K562 (cell line): ENCODE results near the gene SLC48A1. TPM values are rescaled to one million over a fixed set of nuclear protein-coding genes. Genes with fewer than 3 reads are reported as not detected.

Source experiments
- ATF2 ChIP-seq: sonication (generic); formaldehyde crosslinking; IDR thresholded peaks from 2 replicates; pipeline ENCODE4 v1.8.1; 2022; ENCODE audit warnings: missing genetic modification reagents
- BRF1 ChIP-seq: IDR thresholded peaks from 3 replicates; pipeline ENCODE4 v1.6.1; 2011; ENCODE audit warnings: borderline replicate concordance, mild to moderate bottlenecking; ENCODE audit not compliant: insufficient read length; ENCODE audit errors: extremely low read depth
- EP400 ChIP-seq: fragments of 450-650 bp; IDR thresholded peaks from 2 replicates; pipeline ENCODE4 v1.6.1; 2017; ENCODE audit warnings: antibody characterized with exemption, mild to moderate bottlenecking, moderate library complexity
- FOXK2 ChIP-seq, 2 experiments: fragments of 450-650 bp; IDR thresholded peaks in 1 of 2; conservative IDR thresholded peaks in 1 of 2; 2 replicates each; pipeline ENCODE4 v1.6.1; 2016; ENCODE audit warnings: low read depth in 2 of 2, mild to moderate bottlenecking in 1 of 2
- GATAD2B ChIP-seq: fragments of 450-650 bp; IDR thresholded peaks from 2 replicates; pipeline ENCODE4 v1.6.1; 2017; ENCODE audit warnings: mild to moderate bottlenecking, borderline replicate concordance
- JUN ChIP-seq, 2 experiments: sonication (generic) in 1 of 2; formaldehyde crosslinking in 1 of 2; IDR thresholded peaks; 2 replicates each; pipeline versions ENCODE4 v1.6.1 to v1.8.0; 2012 to 2022; ENCODE audit warnings: borderline replicate concordance in 2 of 2, mild to moderate bottlenecking in 2 of 2, improper control_type of control experiment in 1 of 2, low read depth in 1 of 2, low read length in 1 of 2, missing genetic modification reagents in 1 of 2
- MED1 ChIP-seq: sonication (generic); formaldehyde crosslinking; IDR thresholded peaks from 2 replicates; pipeline ENCODE4 v1.8.1; 2023; ENCODE audit warnings: missing genetic modification reagents, borderline replicate concordance
- MEIS2 ChIP-seq: fragments of 450-650 bp; IDR thresholded peaks from 2 replicates; pipeline ENCODE4 v1.6.1; 2014; ENCODE audit warnings: mild to moderate bottlenecking; ENCODE audit not compliant: partially characterized antibody
- MIER1 ChIP-seq: fragments of 450-650 bp; IDR thresholded peaks from 2 replicates; pipeline ENCODE4 v1.6.1; 2016; ENCODE audit warnings: antibody characterized with exemption, mild to moderate bottlenecking, low read depth
- MYC ChIP-seq, 2 experiments: fragments of 250-450 bp in 1 of 2; sonication (Bioruptor Pico) in 1 of 2; IDR thresholded peaks; 2 replicates each; pipeline versions ENCODE4 v1.5.1 to v1.6.1; 2012 to 2021; ENCODE audit warnings: low read depth in 2 of 2, borderline replicate concordance in 1 of 2, improper control_type of control experiment in 1 of 2, low read length in 1 of 2, mild to moderate bottlenecking in 1 of 2, moderate library complexity in 1 of 2
- NFATC3 ChIP-seq: fragments of 450-650 bp; IDR thresholded peaks from 2 replicates; pipeline ENCODE4 v1.6.1; 2017; ENCODE audit warnings: mild to moderate bottlenecking
- POLR3G ChIP-seq: IDR thresholded peaks from 2 replicates; pipeline ENCODE4 v1.6.1; 2011; ENCODE audit not compliant: insufficient read length, insufficient replicate concordance; ENCODE audit errors: extremely low read depth
- PPARD ChIP-seq: fragments of 250-450 bp; sonication (Bioruptor Pico); IDR thresholded peaks from 2 replicates; pipeline ENCODE4 v1.8.0; 2022; ENCODE audit warnings: inconsistent platforms, mild to moderate bottlenecking, moderate library complexity
- PTBP1 ChIP-seq: fragments of 200-400 bp; formaldehyde crosslinking; IDR thresholded peaks from 2 replicates; pipeline ENCODE4 v1.6.1; 2017; ENCODE audit warnings: low read depth, low read length
- RB1 ChIP-seq: fragments of 450-650 bp; IDR thresholded peaks from 2 replicates; pipeline ENCODE4 v1.6.1; 2017; ENCODE audit warnings: low read depth, mild to moderate bottlenecking
- RBM25 ChIP-seq: fragments of 200-400 bp; formaldehyde crosslinking; IDR thresholded peaks from 2 replicates; pipeline ENCODE4 v1.6.1; 2018; ENCODE audit warnings: low read length, low read depth, moderate library complexity; ENCODE audit not compliant: severe bottlenecking
- TAF1 ChIP-seq: IDR thresholded peaks from 2 replicates; pipeline ENCODE4 v1.6.1; 2011; ENCODE audit warnings: mild to moderate bottlenecking, low read length, moderate library complexity; ENCODE audit not compliant: insufficient read depth, control insufficient read depth, severe bottlenecking; ENCODE audit errors: extremely low read depth
- ZBTB8A ChIP-seq: fragments of 450-650 bp; IDR thresholded peaks from 2 replicates; pipeline ENCODE4 v1.6.1; 2018; ENCODE audit warnings: mild to moderate bottlenecking, moderate library complexity; ENCODE audit not compliant: partially characterized antibody
- ZNF347 ChIP-seq: fragments of 450-650 bp; formaldehyde crosslinking; IDR thresholded peaks from 2 replicates; pipeline ENCODE4 v1.4.0; 2020; ENCODE audit warnings: low read depth, mild to moderate bottlenecking, moderate library complexity
- ZNF395 ChIP-seq: fragments of 200-800 bp; sonication (Bioruptor generic); IDR thresholded peaks from 2 replicates; pipeline ENCODE4 v1.6.1; 2017; ENCODE audit warnings: missing genetic modification characterization, missing compliant biosample characterization
- ZNF717 ChIP-seq: fragments of 250-450 bp; sonication (Bioruptor Pico); IDR thresholded peaks from 2 replicates; pipeline ENCODE4 v1.5.0; 2021
- polyA plus RNA-seq, 8 experiments: library from polyadenylated mRNA; depleted of rRNA in 4 of 8; stranded (reverse) in 5 of 8; unstranded in 3 of 8; fragments of >200 nt; fragmentation: Nextera tagmentation in 2 of 8; fragmentation: Illumina TruSeq in 1 of 8; extraction: Ambion mirVana in 2 of 8; extraction: Trizol in 1 of 8; gene quantifications; 2 replicates each; pipeline versions ENCODE4 v1.2.1 to v1.2.3, GENCODE V29; 2011 to 2014; ENCODE audit warnings: inconsistent platforms in 1 of 8, missing spikeins in 1 of 8
- total RNA-seq, 7 experiments: library from RNA; depleted of rRNA in 6 of 7; stranded (reverse); fragments of >200 nt in 6 of 7; fragmentation: Illumina TruSeq in 2 of 7; extraction: Trizol in 2 of 7; gene quantifications; 2 replicates each; pipeline versions ENCODE4 v1.2.1 to v1.2.3, GENCODE V29; 2011 to 2021; ENCODE audit warnings: low replicate concordance in 1 of 7
- TF ChIP-seq, protein P1 (sequence below): fragments of 250-450 bp; sonication (Bioruptor Pico); IDR thresholded peaks from 2 replicates; pipeline ENCODE4 v1.5.0; 2021
- TF ChIP-seq, protein P2 (sequence below): sonication (generic); formaldehyde crosslinking; IDR thresholded peaks from 2 replicates; pipeline ENCODE4 v1.5.0; 2020; ENCODE audit warnings: missing genetic modification reagents

Gene SLC48A1
- total and polyA plus RNA-seq, 9 of the 15 experiments (the other 6 are each of a cell fraction or from before 2014, with no cell fraction given): 10.7 to 37.5 (median 18.7) TPM

DNA sequence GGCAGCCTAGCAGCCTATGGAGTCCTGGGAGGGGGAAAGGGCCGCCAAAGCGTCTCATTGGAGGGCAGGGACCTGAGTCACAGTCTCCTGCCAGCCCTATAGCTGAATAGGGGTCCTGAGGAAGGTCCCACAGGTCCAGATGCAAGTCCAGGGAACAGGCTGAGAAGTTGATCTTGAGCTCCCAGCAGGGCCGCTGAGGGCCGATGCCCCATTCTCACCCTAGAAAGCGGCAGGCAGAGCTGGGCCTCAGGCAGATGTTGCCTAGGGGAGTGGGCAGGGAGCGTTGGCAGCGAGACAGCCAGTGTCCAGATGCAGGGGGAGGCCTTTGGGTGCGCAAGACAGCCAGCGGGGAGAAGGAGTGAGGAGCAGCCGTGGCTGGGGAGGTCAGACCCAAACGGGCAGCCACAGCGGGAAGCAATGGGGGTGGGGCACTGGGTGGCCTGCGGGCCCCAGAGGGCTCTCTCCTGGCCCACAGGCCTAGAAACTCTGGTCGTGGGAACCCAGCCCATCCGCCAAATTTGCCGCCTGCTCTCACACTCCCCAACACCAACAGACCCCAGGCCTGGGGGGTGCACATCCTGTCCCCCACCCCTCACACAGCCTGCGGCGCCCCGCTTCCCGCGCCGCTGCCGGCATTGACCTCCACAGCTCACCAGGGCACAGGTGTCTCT, 45.6 kb downstream of the SLC48A1 start (continued):
- TF ChIP-seq TAF1: no peak
- TF ChIP-seq POLR3G: no peak
- no peak for TF ChIP-seq MYC (IDR thresholded peaks at IDR 0.05; ENCODE audit: low read depth, low read length)
- TF ChIP-seq MYC (CRISPR knock-in tag; IDR thresholded peaks at IDR 0.05; ENCODE audit: borderline replicate concordance, low read depth): 0 out of 2 replicates have a peak, but pooled peaks have one; percentile 11
- TF ChIP-seq EP400: no peak
- TF ChIP-seq RB1: no peak
- no peak for TF ChIP-seq ATF2 (CRISPR knock-in tag)
- TF ChIP-seq GATAD2B: no peak
- no peak for TF ChIP-seq PTBP1
- TF ChIP-seq, protein P1, sequence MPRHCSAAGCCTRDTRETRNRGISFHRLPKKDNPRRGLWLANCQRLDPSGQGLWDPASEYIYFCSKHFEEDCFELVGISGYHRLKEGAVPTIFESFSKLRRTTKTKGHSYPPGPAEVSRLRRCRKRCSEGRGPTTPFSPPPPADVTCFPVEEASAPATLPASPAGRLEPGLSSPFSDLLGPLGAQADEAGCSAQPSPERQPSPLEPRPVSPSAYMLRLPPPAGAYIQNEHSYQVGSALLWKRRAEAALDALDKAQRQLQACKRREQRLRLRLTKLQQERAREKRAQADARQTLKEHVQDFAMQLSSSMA: no peak
- TF ChIP-seq MED1 (CRISPR knock-in tag): no peak
- no peak for TF ChIP-seq ZNF395 (CRISPR knock-in tag)
- no peak for TF ChIP-seq ZNF717 (CRISPR knock-in tag)
- no peak for TF ChIP-seq MEIS2
- no peak for TF ChIP-seq PPARD (CRISPR knock-in tag)
- no peak for TF ChIP-seq RBM25
- no peak for TF ChIP-seq MIER1
- TF ChIP-seq JUN (IDR thresholded peaks at IDR 0.05; ENCODE audit: borderline replicate concordance, low read depth, low read length): no peak
- TF ChIP-seq JUN (CRISPR knock-in tag; IDR thresholded peaks at IDR 0.05; ENCODE audit: borderline replicate concordance): no peak
- TF ChIP-seq BRF1: no peak
- TF ChIP-seq ZNF347 (CRISPR knock-in tag): no peak
- TF ChIP-seq NFATC3: no peak
- no peak for TF ChIP-seq FOXK2 (conservative IDR thresholded peaks at IDR 0.05 in 1 of 2, IDR thresholded peaks at IDR 0.05 in 1 of 2; ENCODE audit: low read depth in 2 of 2)
- TF ChIP-seq ZBTB8A: no peak
- TF ChIP-seq, protein P2, sequence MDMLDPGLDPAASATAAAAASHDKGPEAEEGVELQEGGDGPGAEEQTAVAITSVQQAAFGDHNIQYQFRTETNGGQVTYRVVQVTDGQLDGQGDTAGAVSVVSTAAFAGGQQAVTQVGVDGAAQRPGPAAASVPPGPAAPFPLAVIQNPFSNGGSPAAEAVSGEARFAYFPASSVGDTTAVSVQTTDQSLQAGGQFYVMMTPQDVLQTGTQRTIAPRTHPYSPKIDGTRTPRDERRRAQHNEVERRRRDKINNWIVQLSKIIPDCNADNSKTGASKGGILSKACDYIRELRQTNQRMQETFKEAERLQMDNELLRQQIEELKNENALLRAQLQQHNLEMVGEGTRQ (CRISPR knock-in tag): no peak
